ENCODE measurements around the gene TACC3.

TACC3 gene

GRCh38 chr4:1762264-1763010, 41.1 kb downstream of the TACC3 start:
- no peak for DNase-seq

- DNase-seq, result no peak
These were observed 41.8 kb downstream of the TACC3 start for GRCh38 chr4:1763070-1763549.

- no peak for DNase-seq
These were observed 42.3 kb downstream of the TACC3 start for GRCh38 chr4:1763550-1764080.

GRCh38 chr4:1764670-1765069, 43.3 kb downstream of the TACC3 start:
- no peak for DNase-seq

- no peak for DNase-seq
These were observed 44.2 kb downstream of the TACC3 start for GRCh38 chr4:1765409-1766072.

GRCh38 chr4:1766106-1767060, 45.1 kb downstream of the TACC3 start:
- DNase-seq, result no peak

- no peak for DNase-seq
These were observed 45.9 kb downstream of the TACC3 start for GRCh38 chr4:1767061-1767769.

GRCh38 chr4:1767770-1768366, 46.5 kb downstream of the TACC3 start:
- no peak for DNase-seq

- no peak for DNase-seq
These were observed 47.2 kb downstream of the TACC3 start for GRCh38 chr4:1768367-1769034.

- DNase-seq, result no peak
These were observed 48.4 kb downstream of the TACC3 start for GRCh38 chr4:1769692-1770091.

GRCh38 chr4:1770245-1770644, 48.9 kb downstream of the TACC3 start:
- DNase-seq, result no peak

GRCh38 chr4:1770791-1771231, 49.5 kb downstream of the TACC3 start:
- DNase-seq, result no peak

- no peak for DNase-seq
These were observed 50.4 kb downstream of the TACC3 start for GRCh38 chr4:1771555-1772305.

GRCh38 chr4:1772853-1773538, 51.7 kb downstream of the TACC3 start:
- DNase-seq, result no peak

GRCh38 chr4:1773754-1774153, 52.4 kb downstream of the TACC3 start:
- no peak for DNase-seq

GRCh38 chr4:1775731-1776500, 54.6 kb downstream of the TACC3 start:
- DNase-seq, result no peak

GRCh38 chr4:1776521-1777161, 55.3 kb downstream of the TACC3 start:
- no peak for DNase-seq

- no peak for DNase-seq
These were observed 56.7 kb downstream of the TACC3 start for GRCh38 chr4:1777822-1778641.
